Esophagus squamous epithelium (tissue), 5 donors: Measurements from ENCODE around the gene CNNM4. TPM values are rescaled to one million over a fixed set of nuclear protein-coding genes. Genes with fewer than 3 reads are reported as not detected.
A peak's percentile ranks its signal among the peaks of the same experiment; 100 is the strongest.

ENCODE experiments used
- DNase-seq: peaks from one replicate; lab custom pipeline; 2025; lab: John Stamatoyannopoulos, UW
- H3K27ac ChIP-seq, 4 donors: fragments of 200-600 bp; sonication (generic); one replicate each; pipeline ENCODE4 v1.5.1; 2016 to 2019; ENCODE audit warnings: mild to moderate bottlenecking in 1 of 4
- H3K27me3 ChIP-seq, 4 donors: fragments of 200-600 bp; sonication (generic); 1 replicate in 3 of 4; 2 replicates in 1 of 4; pipeline versions ENCODE4 v1.5.1 to v1.6.0; 2017 to 2021; ENCODE audit warnings: antibody characterized with exemption in 1 of 4
- H3K36me3 ChIP-seq, 3 donors: fragments of 200-600 bp; sonication (generic); one replicate each; pipeline ENCODE4 v1.5.1; 2016 to 2019
- H3K4me1 ChIP-seq, 3 donors: fragments of 200-600 bp; sonication (generic); one replicate each; pipeline ENCODE4 v1.5.1; 2017 to 2019
- H3K4me3 ChIP-seq, 4 donors: fragments of 200-600 bp; sonication (generic); 1 replicate in 3 of 4; 2 replicates in 1 of 4; pipeline ENCODE4 v1.5.1; 2016 to 2019; ENCODE audit warnings: mild to moderate bottlenecking in 2 of 4, moderate library complexity in 1 of 4
- H3K9me3 ChIP-seq, 3 donors: fragments of 200-600 bp; sonication (generic); one replicate each; pipeline ENCODE4 v1.5.1; 2016 to 2019
- POLR2A ChIP-seq, 4 donors: fragments of 450-650 bp; IDR thresholded peaks; one replicate each; pipeline ENCODE4 v1.6.1; 2017; ENCODE audit warnings: antibody characterized with exemption in 4 of 4, mild to moderate bottlenecking in 4 of 4, moderate library complexity in 3 of 4
- WGBS, 2 donors: methylation state at CpG; one replicate each; pipeline ENCODE4 v1.1.5; 2018; 5-methylcytosine and 5-hydroxymethylcytosine counted together
- intact Hi-C: fragments of 100-400 bp; cut with DNase I; formaldehyde crosslinking; loops from one replicate; pipeline ENCODE4 v1.15.0; 2022
- total RNA-seq, 4 donors: library from RNA; depleted of rRNA; stranded (reverse); fragments of >200 nt; gene quantifications; one replicate each; pipeline ENCODE4 v1.1.0, GENCODE V29; 2016
- TF ChIP-seq, protein P1 (sequence below), 6 experiments: fragments of 450-650 bp in 4 of 6; fragments of 200-600 bp in 2 of 6; sonication (generic) in 2 of 6; IDR thresholded peaks; one replicate each; pipeline ENCODE4 v1.5.1; 2016 to 2019; ENCODE audit warnings: antibody characterized with exemption in 6 of 6, mild to moderate bottlenecking in 4 of 6, moderate library complexity in 4 of 6
- donor health status: DM: yes; HTN: yes; CAD: no.

The CNNM4 gene
- total RNA-seq, 4 donors from 2014 or later, result 3.4 to 8.5 (median 6.7) TPM

DNA sequence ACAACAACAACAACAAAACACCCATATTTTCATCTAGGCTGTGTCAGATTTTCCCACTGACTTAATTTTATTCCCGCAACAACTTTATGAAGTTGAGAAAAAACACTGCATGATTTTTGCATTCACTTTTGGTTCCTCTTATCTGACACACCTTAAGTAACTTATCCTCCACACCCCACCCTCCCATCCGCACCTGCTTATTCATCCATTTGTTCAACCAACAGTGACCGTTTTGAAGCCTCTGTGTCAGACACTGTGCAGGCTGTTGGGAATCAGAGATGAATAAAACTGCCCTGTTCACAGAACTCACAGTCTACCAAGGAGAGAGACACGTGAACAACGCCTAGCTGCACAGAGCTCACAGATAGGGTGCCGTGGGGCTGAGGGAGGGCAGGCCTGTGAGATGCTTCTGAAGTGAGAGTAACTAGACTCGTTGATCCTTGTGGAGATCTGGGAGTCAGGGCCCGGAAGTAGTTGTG lies 7.4 kb downstream of the CNNM4 start:
- Histone ChIP-seq H3K36me3 (no peaks in the 10 kb centered on the region), H3K27ac (peak overlapping the region in 1 of 4 donors; percentile 13), H3K4me3 (no peak overlapping the region), H3K27me3 (no peaks in the 10 kb centered on the region), H3K4me1 (peaks cover 30 to 93% (median 42%) of the 10 kb centered on the region in 3 donors), H3K9me3 (no peaks in the 10 kb centered on the region)
- WGBS, 2 donors, result 57 to 59% methylated on average over 8 of the region's 8 CpGs
- DNase-seq, result no peak
- intact Hi-C loops, result loop anchor here (10.0 kb wide), 2 partner anchors 133 to 233 kb away; partner anchors contain the start of genes ARID5A and KANSL3
- no peak for TF ChIP-seq POLR2A (IDR thresholded peaks at IDR 0.05)
- TF ChIP-seq, protein P1, sequence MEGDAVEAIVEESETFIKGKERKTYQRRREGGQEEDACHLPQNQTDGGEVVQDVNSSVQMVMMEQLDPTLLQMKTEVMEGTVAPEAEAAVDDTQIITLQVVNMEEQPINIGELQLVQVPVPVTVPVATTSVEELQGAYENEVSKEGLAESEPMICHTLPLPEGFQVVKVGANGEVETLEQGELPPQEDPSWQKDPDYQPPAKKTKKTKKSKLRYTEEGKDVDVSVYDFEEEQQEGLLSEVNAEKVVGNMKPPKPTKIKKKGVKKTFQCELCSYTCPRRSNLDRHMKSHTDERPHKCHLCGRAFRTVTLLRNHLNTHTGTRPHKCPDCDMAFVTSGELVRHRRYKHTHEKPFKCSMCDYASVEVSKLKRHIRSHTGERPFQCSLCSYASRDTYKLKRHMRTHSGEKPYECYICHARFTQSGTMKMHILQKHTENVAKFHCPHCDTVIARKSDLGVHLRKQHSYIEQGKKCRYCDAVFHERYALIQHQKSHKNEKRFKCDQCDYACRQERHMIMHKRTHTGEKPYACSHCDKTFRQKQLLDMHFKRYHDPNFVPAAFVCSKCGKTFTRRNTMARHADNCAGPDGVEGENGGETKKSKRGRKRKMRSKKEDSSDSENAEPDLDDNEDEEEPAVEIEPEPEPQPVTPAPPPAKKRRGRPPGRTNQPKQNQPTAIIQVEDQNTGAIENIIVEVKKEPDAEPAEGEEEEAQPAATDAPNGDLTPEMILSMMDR (IDR thresholded peaks at IDR 0.05), result no peak

DNA sequence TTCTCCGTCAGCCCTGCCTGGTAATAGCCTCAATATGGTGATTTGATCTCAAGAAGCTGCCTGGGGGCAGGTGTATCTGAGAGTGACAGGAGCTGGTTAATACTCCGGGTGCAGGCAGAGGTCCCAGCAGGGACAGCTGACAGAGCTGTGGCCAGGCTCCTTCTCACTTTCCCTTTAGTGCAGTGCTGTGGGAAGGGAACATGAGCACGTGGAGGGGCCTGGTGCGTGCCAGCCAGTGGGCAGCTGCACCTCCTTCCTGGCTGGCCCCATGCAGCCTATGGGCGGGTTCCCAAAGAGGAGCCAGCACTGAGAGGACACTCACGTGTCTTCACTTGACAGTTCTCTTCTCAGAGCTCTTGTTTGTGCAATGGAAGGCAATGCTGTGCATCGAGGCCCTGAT lies 9.1 kb downstream of the CNNM4 start:
- Histone ChIP-seq H3K27me3 (no peaks in the 10 kb centered on the region), H3K4me1 (peaks cover 22 to 91% (median 36%) of the 10 kb centered on the region in 3 donors), H3K4me3 (no peak overlapping the region), H3K9me3 (no peaks in the 10 kb centered on the region), H3K36me3 (no peaks in the 10 kb centered on the region), H3K27ac (no peak overlapping the region)
- no peak for DNase-seq
- intact Hi-C loops, result loop anchor here (10.0 kb wide), 2 partner anchors 135 to 235 kb away; partner anchors contain the start of genes ARID5A and KANSL3
- WGBS, 2 donors, result 34 to 46% methylated on average over 6 to 7 of the region's 7 CpGs
- TF ChIP-seq, protein P1 (IDR thresholded peaks at IDR 0.05), result no peak
- TF ChIP-seq POLR2A (IDR thresholded peaks at IDR 0.05), result no peak

- no peak for DNase-seq
- WGBS, 2 donors, result 85 to 96% methylated on average over 12 of the region's 25 CpGs
These were observed 9.9 kb downstream of the CNNM4 start for GRCh38 chr2:96770442-96771202.

GRCh38 chr2:96771796-96772618 lies 11.3 kb downstream of the CNNM4 start:
- 65 to 73% methylated on average over 17 to 19 of the region's 20 CpGs for WGBS, 2 donors
- TF ChIP-seq POLR2A (IDR thresholded peaks at IDR 0.05), result no peak
- TF ChIP-seq, protein P1 (IDR thresholded peaks at IDR 0.05), result peak in 4 of 6 experiments; percentile 28 to 67 (median 44)
- DNase-seq, result no peak
- Histone ChIP-seq H3K4me3 (no peak overlapping the region), H3K9me3 (no peaks in the 10 kb centered on the region), H3K27me3 (no peaks in the 10 kb centered on the region), H3K4me1 (peaks cover 22 to 72% (median 36%) of the 10 kb centered on the region in 3 donors), H3K36me3 (no peaks in the 10 kb centered on the region), H3K27ac (peak overlapping the region; percentile 9 to 42 (median 26))
- intact Hi-C loops, result no loop called here

More at GRCh38 chr2:96770442-96771202, 9.9 kb downstream of the CNNM4 start:
- Histone ChIP-seq H3K36me3 (no peaks in the 10 kb centered on the region), H3K4me3 (no peak overlapping the region), H3K4me1 (peaks cover 22 to 83% (median 36%) of the 10 kb centered on the region in 3 donors), H3K27ac (peak overlapping the region in 1 of 4 donors; percentile 6), H3K27me3 (no peaks in the 10 kb centered on the region), H3K9me3 (no peaks in the 10 kb centered on the region)
- intact Hi-C loops, result no loop called here
- TF ChIP-seq, protein P1 (IDR thresholded peaks at IDR 0.05), result no peak
- TF ChIP-seq POLR2A (IDR thresholded peaks at IDR 0.05), result no peak
